HCT116 (cell line): ENCODE measurements around the gene DEFB131A.
"Not testable (repeated sequence)": the region's sequence is repeated elsewhere in the genome, so short reads cannot be mapped to it uniquely, and the experiment has no call there.

Source experiments
- CEBPB ChIP-seq: IDR thresholded peaks from 2 replicates; pipeline ENCODE4 v1.6.1; 2012; ENCODE audit warnings: low read depth
- CTCF ChIP-seq, 3 experiments: fragments of 200-600 bp in 1 of 3; sonication (generic) in 1 of 3; IDR thresholded peaks in 2 of 3; conservative IDR thresholded peaks in 1 of 3; 2 replicates each; pipeline ENCODE4 v1.5.1; 2012 to 2017; ENCODE audit warnings: low read depth in 2 of 3, low read length in 2 of 3, antibody characterized with exemption in 1 of 3, borderline replicate concordance in 1 of 3, control low read depth in 1 of 3, mild to moderate bottlenecking in 1 of 3, mixed read lengths in 1 of 3, mixed run types in 1 of 3, moderate library complexity in 1 of 3; ENCODE audit not compliant: insufficient read depth in 1 of 3
- EGR1 ChIP-seq: IDR thresholded peaks from 2 replicates; pipeline ENCODE4 v1.6.1; 2012; ENCODE audit warnings: low read depth
- EZH2phosphoT487 ChIP-seq: fragments of 200-600 bp; IDR thresholded peaks from 2 replicates; pipeline ENCODE4 v1.6.1; 2018; ENCODE audit warnings: antibody characterized with exemption, borderline replicate concordance
- MAX ChIP-seq: IDR thresholded peaks from 2 replicates; pipeline ENCODE4 v1.6.1; 2012
- POLR2AphosphoS5 ChIP-seq: IDR thresholded peaks from 2 replicates; pipeline ENCODE4 v1.6.1; 2011; ENCODE audit warnings: mild to moderate bottlenecking, low read depth, low read length, moderate library complexity
- RAD21 ChIP-seq: IDR thresholded peaks from 2 replicates; pipeline ENCODE4 v1.6.1; 2012; ENCODE audit warnings: low read depth, mild to moderate bottlenecking
- SIN3A ChIP-seq: IDR thresholded peaks from 2 replicates; pipeline ENCODE4 v1.6.1; 2012; ENCODE audit warnings: low read depth
- SP1 ChIP-seq: IDR thresholded peaks from 2 replicates; pipeline ENCODE4 v1.6.1; 2012; ENCODE audit warnings: low read depth
- TCF7L2 ChIP-seq: IDR thresholded peaks from 2 replicates; pipeline ENCODE4 v1.7.0; 2011; ENCODE audit warnings: borderline replicate concordance, inconsistent platforms; ENCODE audit not compliant: insufficient read depth, insufficient read length; ENCODE audit errors: extremely low read depth
- ZFX ChIP-seq: fragments of 450-650 bp; IDR thresholded peaks from 2 replicates; pipeline ENCODE4 v1.6.1; 2017
- ZNF274 ChIP-seq: fragments of 200-500 bp; sonication (Bioruptor generic); IDR thresholded peaks from 2 replicates; pipeline ENCODE4 v1.6.1; 2014; ENCODE audit warnings: mild to moderate bottlenecking, low read depth, low read length, inconsistent platforms

- not testable (repeated sequence) for TF ChIP-seq CTCF (IDR thresholded peaks at IDR 0.05 in 2 of 3, conservative IDR thresholded peaks at IDR 0.05 in 1 of 3; ENCODE audit: borderline replicate concordance in 1 of 3, insufficient read depth in 1 of 3, low read depth in 2 of 3, low read length in 2 of 3); SP1; TCF7L2; CEBPB; ZNF274; POLR2AphosphoS5; MAX; EGR1; RAD21; EZH2phosphoT487; SIN3A; ZFX
Observed at GRCh38 chr4:9494256-9495035, 50.2 kb downstream of the DEFB131A start.
